ENCODE results near the gene CYB5RL. TPM values are rescaled to one million over a fixed set of nuclear protein-coding genes. Genes with fewer than 3 reads are reported as not detected.
"Not testable (repeated sequence)": the region's sequence is repeated elsewhere in the genome, so short reads cannot be mapped to it uniquely, and the experiment has no call there.

CYB5RL gene
- total RNA-seq, 1 donor from 2014 or later: 7.7 TPM

GRCh38 chr1:54227091-54227602, 27.3 kb upstream of the CYB5RL start:
- intact Hi-C loops (cut with micrococcal nuclease): no loop called here

GRCh38 chr1:54225986-54226559, 26.2 kb upstream of the CYB5RL start:
- intact Hi-C loops (cut with micrococcal nuclease): no loop called here

DNA sequence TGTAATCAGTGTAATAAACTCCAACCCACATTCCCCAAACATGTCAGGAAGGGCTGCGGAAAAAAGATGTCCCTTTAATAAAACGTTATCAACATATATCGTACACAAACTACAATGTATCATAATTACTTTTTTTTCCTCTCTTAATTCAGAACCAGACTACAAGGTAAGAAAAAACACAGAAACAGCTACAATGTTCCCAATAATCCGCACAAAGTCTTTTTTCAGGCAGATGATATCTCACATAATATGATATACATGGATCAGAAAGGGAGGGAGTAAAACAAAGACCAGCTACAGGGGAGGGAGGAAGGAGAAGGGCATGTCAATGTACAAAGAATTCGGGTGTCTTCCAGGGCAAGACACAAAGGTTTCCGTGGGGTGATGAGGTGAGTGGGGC, 25.5 kb upstream of the CYB5RL start:
- intact Hi-C loops (cut with micrococcal nuclease): no loop called here

- intact Hi-C loops (cut with micrococcal nuclease): no loop called here
These were observed 24.4 kb upstream of the CYB5RL start for GRCh38 chr1:54224233-54224632.

- intact Hi-C loops (cut with micrococcal nuclease): no loop called here
These were observed 23.8 kb upstream of the CYB5RL start for GRCh38 chr1:54223441-54224202.

GRCh38 chr1:54222711-54223110, 22.9 kb upstream of the CYB5RL start:
- intact Hi-C loops (cut with micrococcal nuclease): no loop called here

DNA sequence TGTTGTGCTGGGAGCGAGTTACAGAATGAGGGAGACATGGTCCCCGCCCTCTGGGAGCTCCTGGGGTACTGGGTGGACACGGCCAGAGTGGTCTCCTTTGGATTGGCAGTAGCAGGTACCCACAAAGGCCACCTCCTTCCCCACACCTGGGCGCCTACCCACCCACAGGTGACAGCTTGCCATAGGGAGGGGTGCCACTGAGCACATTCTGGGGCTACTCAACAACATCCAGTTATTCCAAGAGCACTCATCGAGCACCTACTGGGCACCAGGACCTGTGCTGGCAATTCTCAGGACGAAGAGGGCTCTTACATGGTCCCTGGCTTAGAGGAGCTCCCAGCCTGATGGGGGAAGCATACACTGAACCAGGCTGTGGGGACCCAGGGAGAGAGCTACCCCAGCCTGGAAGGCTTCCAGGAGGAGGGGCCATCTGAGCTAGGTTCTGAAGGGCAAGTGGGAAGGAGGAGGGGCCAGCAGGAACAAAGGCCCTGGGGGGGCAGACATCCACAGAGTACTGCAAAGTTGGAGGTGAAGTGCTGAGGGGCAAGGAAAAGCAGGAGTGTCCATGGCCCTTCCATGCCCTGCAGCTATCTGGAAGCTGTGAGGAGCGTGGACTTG, 22.1 kb upstream of the CYB5RL start:
- intact Hi-C loops (cut with micrococcal nuclease): no loop called here

DNA sequence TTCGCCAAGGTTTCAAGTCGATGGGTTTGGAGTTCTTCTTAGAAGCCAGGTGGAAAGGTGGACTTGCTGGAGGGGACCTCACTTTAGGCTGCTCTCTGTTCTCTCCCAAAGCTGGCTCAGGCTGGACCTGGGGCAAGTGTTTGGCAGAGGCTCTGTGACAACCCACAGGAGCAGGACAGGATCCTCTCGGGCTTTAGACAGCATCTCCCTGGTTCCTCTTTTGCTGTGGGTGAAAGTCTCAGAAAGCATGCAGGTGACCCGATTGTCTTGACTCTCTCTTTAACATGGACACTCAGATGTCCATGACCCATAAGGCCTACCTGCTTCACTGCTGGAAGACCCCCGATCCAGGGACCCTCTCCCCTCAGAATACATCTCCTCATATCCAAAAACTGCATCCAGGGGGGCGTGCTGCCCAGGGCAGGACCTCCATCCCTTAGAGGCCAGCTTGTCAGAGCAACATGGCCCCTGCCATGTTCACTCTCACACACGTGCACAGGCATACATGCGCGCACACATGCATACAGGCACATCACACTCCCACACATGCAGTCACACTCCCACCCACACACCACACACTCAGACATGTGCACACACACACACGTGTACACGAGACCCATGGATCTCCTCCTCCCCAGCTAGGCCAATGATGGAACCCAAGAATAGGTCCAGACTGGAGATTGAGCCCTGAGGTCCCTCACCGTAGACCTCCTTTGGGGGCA, 21.4 kb upstream of the CYB5RL start:
- intact Hi-C loops (cut with micrococcal nuclease): no loop called here

DNA sequence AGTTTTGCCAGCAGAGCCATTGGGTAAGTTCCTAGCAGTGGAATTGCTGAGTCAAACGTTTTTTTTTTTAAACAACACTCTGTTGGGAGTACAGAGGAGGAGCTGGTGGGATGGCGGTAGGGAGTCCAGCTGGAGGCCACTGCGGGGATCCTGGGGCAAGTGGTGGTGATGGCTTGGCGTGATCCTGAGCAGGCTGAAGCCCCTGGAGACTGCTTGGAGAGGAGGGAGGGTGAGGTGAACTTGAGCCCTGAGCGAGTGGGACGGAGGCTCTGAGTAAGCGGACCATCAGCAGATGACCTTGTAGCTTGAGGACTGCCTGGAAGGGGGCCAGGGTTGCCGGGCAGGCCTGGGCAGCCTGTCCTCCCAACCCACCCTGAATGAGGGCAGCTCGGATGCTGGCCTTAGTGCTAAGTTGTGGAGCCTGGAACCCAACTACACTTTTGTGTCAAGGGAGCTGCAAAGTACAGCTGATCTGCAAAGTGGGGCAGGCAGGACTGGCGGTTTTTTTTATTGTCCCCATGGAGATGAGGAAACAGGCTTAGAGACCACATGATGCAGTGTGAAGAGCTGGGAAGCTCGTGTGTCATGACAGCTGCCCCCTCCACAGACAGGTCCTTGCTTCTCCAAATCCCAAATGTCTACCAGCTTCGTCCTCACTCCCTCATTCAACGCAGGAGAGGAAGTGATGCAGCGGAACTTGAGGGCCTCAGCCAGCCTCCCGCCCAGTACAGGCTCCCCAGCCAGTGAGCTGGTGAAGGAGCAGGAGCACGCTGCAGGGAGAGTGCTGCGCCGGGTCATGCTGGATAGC, 20.4 kb upstream of the CYB5RL start:
- intact Hi-C loops (cut with micrococcal nuclease): no loop called here

GRCh38 chr1:54219688-54220003, 19.8 kb upstream of the CYB5RL start:
- intact Hi-C loops (cut with micrococcal nuclease): no loop called here

- intact Hi-C loops (cut with micrococcal nuclease): no loop called here
These were observed 19.3 kb upstream of the CYB5RL start for GRCh38 chr1:54218883-54219687.

- intact Hi-C loops (cut with micrococcal nuclease): no loop called here
These were observed 15.7 kb upstream of the CYB5RL start for GRCh38 chr1:54215523-54215922.

- intact Hi-C loops (cut with micrococcal nuclease): no loop called here
These were observed 13.0 kb upstream of the CYB5RL start for GRCh38 chr1:54212872-54213271.

DNA sequence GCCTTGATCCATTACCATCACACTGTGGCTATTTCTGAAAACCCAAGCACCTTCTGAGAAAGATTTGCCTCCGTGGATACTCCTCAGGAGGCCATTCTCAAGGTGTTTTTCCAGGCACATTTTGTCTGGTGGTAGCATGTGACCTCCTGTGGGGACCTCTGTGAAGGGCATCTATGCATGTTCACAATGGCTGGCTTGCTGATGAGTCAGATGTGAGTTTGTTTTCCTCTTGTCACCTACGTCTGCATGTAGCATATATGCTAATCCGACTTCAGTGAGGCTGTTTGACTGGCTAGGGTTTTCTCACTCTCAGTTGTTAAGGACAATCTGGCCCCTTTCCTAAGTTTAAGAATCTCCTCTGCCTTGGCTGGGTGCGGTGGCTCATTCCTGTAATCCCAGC, 8.1 kb upstream of the CYB5RL start:
- intact Hi-C loops (cut with micrococcal nuclease): not testable (repeated sequence)

GRCh38 chr1:54207287-54207686, 7.5 kb upstream of the CYB5RL start:
- intact Hi-C loops (cut with micrococcal nuclease): no loop called here

DNA sequence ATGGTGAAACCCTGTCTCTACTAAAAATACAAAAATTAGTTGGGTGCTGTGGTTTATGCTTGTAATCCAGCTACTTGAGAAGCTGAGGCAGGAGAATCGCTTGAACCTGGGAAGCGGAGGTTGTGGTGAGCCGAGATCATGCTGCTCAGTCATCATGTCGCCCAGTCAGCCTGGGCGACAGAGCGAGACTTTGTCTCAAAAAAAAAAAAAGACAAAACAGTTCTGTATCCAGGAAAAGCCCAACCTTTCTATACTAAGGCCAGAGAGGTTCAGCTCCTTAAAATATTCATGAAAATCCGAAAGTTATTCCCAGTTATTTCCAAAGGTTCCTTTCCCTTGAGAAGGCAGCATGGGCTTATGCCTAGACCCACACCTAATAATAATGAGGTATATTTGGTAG, 4.4 kb upstream of the CYB5RL start:
- intact Hi-C loops (cut with micrococcal nuclease): loop anchor here (5.0 kb wide), 1 partner anchor 598 kb away; the partner anchor contains the start of gene TTC22

DNA sequence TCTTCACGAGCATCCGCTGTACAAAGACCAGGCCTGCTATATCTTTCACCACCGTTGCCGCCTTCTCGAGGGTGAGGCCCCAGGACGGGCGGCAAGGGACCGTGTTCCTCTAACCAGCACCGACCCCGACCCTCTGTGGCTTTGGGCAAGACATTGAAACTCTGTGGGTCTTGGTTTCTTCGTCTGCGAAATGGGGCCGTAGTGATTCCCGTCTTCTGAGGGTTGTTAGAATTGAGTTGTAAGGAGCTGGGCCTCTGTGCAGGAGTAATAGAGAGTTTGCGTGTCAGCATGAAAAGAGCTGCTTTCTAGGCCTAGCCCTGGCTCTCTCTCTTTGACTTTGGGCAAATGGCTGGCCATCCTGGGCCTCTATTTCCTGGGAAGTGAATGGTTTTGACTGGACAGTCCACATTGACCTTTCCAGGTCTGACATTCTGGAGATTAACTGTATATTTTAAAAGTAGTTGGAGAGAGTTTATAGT, 728 bp upstream of the CYB5RL start:
- intact Hi-C loops (cut with micrococcal nuclease): loop anchor here (1.0 to 5.0 kb wide), 12 partner anchors 85 to 1014 kb away; partner anchors contain the start of genes LRRC42, NDC1, PARS2 and TCEANC2

- intact Hi-C loops (cut with micrococcal nuclease): no loop called here
These were observed 572 bp downstream of the CYB5RL start for GRCh38 chr1:54199151-54199764.

DNA sequence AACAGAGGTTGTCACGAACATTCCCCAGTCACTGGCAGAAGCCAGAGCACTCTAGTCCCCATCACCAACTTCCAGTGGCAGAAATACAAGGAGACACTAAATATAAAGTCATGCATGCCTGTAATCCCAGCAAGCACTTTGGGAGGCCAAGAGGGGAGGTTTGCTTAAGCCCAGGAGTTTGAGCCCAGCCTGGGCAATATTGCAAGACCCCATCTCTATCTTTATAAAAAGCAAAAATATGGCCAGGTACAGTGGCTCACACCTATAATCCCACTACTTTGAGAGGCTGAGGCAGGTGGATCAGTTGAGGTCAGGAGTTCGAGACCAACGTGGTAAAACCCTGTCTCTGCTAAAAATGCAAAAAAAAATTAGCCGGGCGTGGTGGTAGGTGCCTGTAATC, 6.4 kb downstream of the CYB5RL start:
- intact Hi-C loops (cut with micrococcal nuclease): no loop called here

- intact Hi-C loops (cut with micrococcal nuclease): no loop called here
These were observed 8.3 kb downstream of the CYB5RL start for GRCh38 chr1:54191525-54191924.
